HepG2 (cell line): ENCODE measurements around the gene SPDL1. TPM values are rescaled to one million over a fixed set of nuclear protein-coding genes. Genes with fewer than 3 reads are reported as not detected.

Source experiments
- ATAC-seq: fragments of 200-7000 bp; cut with Tn5 transposase; 3 replicates; pipeline ENCODE4 v1.9.1; 2020; ENCODE audit warnings: mild to moderate bottlenecking, moderate library complexity
- BruUV-seq: library from RNA; stranded (reverse); fragments of 400-500 nt; replicated peaks from 2 replicates; lab custom pipeline; 2021; lab: Mats Ljungman, UMichigan
- CTCF ChIA-PET: fragments of 300-600 bp; formaldehyde crosslinking; extraction: SDS; loops from one replicate; lab custom pipeline; 2021; ENCODE audit warnings: low total read pairs, inconsistent platforms, low intra/inter-chr PET ratio; lab: Yijun Ruan, JAX
- POLR2A ChIA-PET: fragments of 350-600 bp; sonication (Branson Sonifier 250); formaldehyde crosslinking; loops from one replicate; lab custom pipeline; 2020; ENCODE audit warnings: antibody characterized with exemption, inconsistent platforms; lab: Yijun Ruan, JAX
- DNase-seq: peaks from one replicate; pipeline ENCODE4 v3.0.0-alpha.2; 2015; ENCODE audit warnings: low spot score
- FAIRE-seq: peaks from 3 replicates; lab custom pipeline; 2011; peaks lifted over from hg19 to GRCh38; lab: Jason Lieb, UNC
- H2AFZ ChIP-seq: one replicate; pipeline ENCODE4 v1.6.1; 2011; ENCODE audit warnings: low read length, inconsistent platforms
- H3K27ac ChIP-seq: fragments of 300-600 bp; 3 replicates; pipeline ENCODE4 v1.8.0; 2011; ENCODE audit warnings: mixed run types, mild to moderate bottlenecking, mixed read lengths, low read length, inconsistent platforms; ENCODE audit not compliant: insufficient read depth; ENCODE audit errors: extremely low read length
- H3K27me3 ChIP-seq, 2 experiments: fragments of 200-600 bp in 1 of 2; 2 replicates in 1 of 2; 3 replicates in 1 of 2; pipeline versions ENCODE4 v1.6.0 to v1.8.0; 2011; ENCODE audit warnings: low read length in 2 of 2, mild to moderate bottlenecking in 2 of 2, moderate library complexity in 2 of 2, inconsistent platforms in 1 of 2; ENCODE audit not compliant: insufficient read depth in 2 of 2, control insufficient read depth in 1 of 2
- H3K36me3 ChIP-seq, 2 experiments: fragments of 200-600 bp in 1 of 2; replicated peaks in 1 of 2; 2 replicates in 1 of 2; 3 replicates in 1 of 2; pipeline versions ENCODE4 v1.5.1 to v1.8.0; 2011; ENCODE audit warnings: low read length in 2 of 2, inconsistent platforms in 1 of 2; ENCODE audit not compliant: insufficient read depth in 2 of 2, control insufficient read depth in 1 of 2
- H3K4me1 ChIP-seq: 2 replicates; pipeline ENCODE4 v1.5.1; 2012; ENCODE audit warnings: low read length, inconsistent platforms; ENCODE audit not compliant: insufficient read depth
- H3K4me2 ChIP-seq: 2 replicates; pipeline ENCODE4 v1.6.0; 2011; ENCODE audit warnings: low read depth, low read length, inconsistent platforms
- H3K4me3 ChIP-seq, 3 experiments: fragments of 200-600 bp in 1 of 3; sonication (generic), shearing (Covaris generic) in 1 of 3; replicated peaks in 1 of 3; 2 replicates each; pipeline ENCODE4 v1.5.1; 2011 to 2016; ENCODE audit warnings: low read length in 3 of 3, inconsistent platforms in 2 of 3, low read depth in 2 of 3, mild to moderate bottlenecking in 2 of 3, control low read depth in 1 of 3, mixed read lengths in 1 of 3; ENCODE audit not compliant: insufficient read depth in 1 of 3
- H3K79me2 ChIP-seq: one replicate; pipeline ENCODE4 v1.6.1; 2011; ENCODE audit warnings: low read length, inconsistent platforms; ENCODE audit not compliant: insufficient read depth
- H3K9ac ChIP-seq: 2 replicates; pipeline ENCODE4 v1.6.0; 2011; ENCODE audit warnings: mild to moderate bottlenecking, low read depth, low read length, inconsistent platforms; ENCODE audit not compliant: insufficient read depth
- H3K9me3 ChIP-seq: 2 replicates; pipeline ENCODE4 v1.5.1; 2012; ENCODE audit warnings: mild to moderate bottlenecking, low read length
- H4K20me1 ChIP-seq: 2 replicates; pipeline ENCODE4 v1.6.0; 2011; ENCODE audit warnings: inconsistent platforms, mild to moderate bottlenecking, low read length, moderate library complexity; ENCODE audit not compliant: insufficient read depth
- ELF1 ChIP-seq: sonication (generic); formaldehyde crosslinking; IDR thresholded peaks from 2 replicates; pipeline ENCODE4 v1.4.0; 2020; ENCODE audit warnings: missing genetic modification reagents
- NPAS2 ChIP-seq: sonication (generic); formaldehyde crosslinking; IDR thresholded peaks from 2 replicates; pipeline ENCODE4 v1.8.0; 2022; ENCODE audit warnings: mild to moderate bottlenecking, missing genetic modification reagents, borderline replicate concordance
- REL ChIP-seq: sonication (generic); formaldehyde crosslinking; conservative IDR thresholded peaks from 2 replicates; pipeline ENCODE4 v1.8.0; 2022; ENCODE audit warnings: mild to moderate bottlenecking, missing genetic modification reagents, moderate library complexity
- SALL1 ChIP-seq: sonication (generic); formaldehyde crosslinking; IDR thresholded peaks from 2 replicates; pipeline ENCODE4 v1.8.0; 2022; ENCODE audit warnings: mild to moderate bottlenecking, missing genetic modification reagents
- SMYD3 ChIP-seq: sonication (generic); formaldehyde crosslinking; IDR thresholded peaks from 2 replicates; pipeline ENCODE4 v1.8.1; 2023; ENCODE audit warnings: mild to moderate bottlenecking, missing genetic modification reagents
- TBX3 ChIP-seq: fragments of 450-650 bp; IDR thresholded peaks from 2 replicates; pipeline ENCODE4 v1.6.1; 2017; ENCODE audit warnings: antibody characterized with exemption, mild to moderate bottlenecking, inconsistent platforms, borderline replicate concordance
- ZBTB8A ChIP-seq: sonication (generic); formaldehyde crosslinking; IDR thresholded peaks from 2 replicates; pipeline ENCODE4 v1.4.0; 2020; ENCODE audit warnings: mild to moderate bottlenecking, low read depth, missing genetic modification reagents, borderline replicate concordance
- ZC3H4 ChIP-seq: sonication (generic); formaldehyde crosslinking; IDR thresholded peaks from 2 replicates; pipeline ENCODE4 v1.4.0; 2020; ENCODE audit warnings: missing genetic modification reagents, borderline replicate concordance
- ZMYM3 ChIP-seq: sonication (generic); formaldehyde crosslinking; IDR thresholded peaks from 2 replicates; pipeline ENCODE4 v1.5.1; 2020; ENCODE audit warnings: mild to moderate bottlenecking, missing genetic modification reagents
- ZNF776 ChIP-seq: sonication (generic); formaldehyde crosslinking; IDR thresholded peaks from 2 replicates; pipeline ENCODE4 v1.4.0; 2020; ENCODE audit warnings: mild to moderate bottlenecking, missing genetic modification reagents
- WGBS: methylation state at CpG from one replicate; pipeline ENCODE4 v1.1.6; 2017; ENCODE audit warnings: low lambda C conversion rate; 5-methylcytosine and 5-hydroxymethylcytosine counted together
- in situ Hi-C: cut with HindIII; loops from 2 replicates; pipeline ENCODE4 v1.10.0; 2017; ENCODE audit warnings: low pct_unique_long_range_greater_than_20kb; ENCODE audit not compliant: extremely low pct_ligation_motif_present
- intact Hi-C: fragments of 100-400 bp; cut with micrococcal nuclease; formaldehyde crosslinking; loops from one replicate; pipeline ENCODE4 v1.10.0; 2022; ENCODE audit not compliant: unreplicated experiment
- polyA plus RNA-seq, 8 experiments: library from polyadenylated mRNA; depleted of rRNA in 3 of 8; stranded (reverse) in 7 of 8; unstranded in 1 of 8; fragments of >200 nt; fragmentation: Illumina TruSeq in 4 of 8; extraction: Trizol in 4 of 8; gene quantifications; 2 replicates each; pipeline versions ENCODE4 v1.2.1 to v1.2.3, GENCODE V29; 2011 to 2016; ENCODE audit warnings: low read depth in 4 of 8, missing spikeins in 1 of 8, mixed read lengths in 1 of 8; ENCODE audit not compliant: insufficient read depth in 1 of 8
- total RNA-seq, 5 experiments: library from RNA; depleted of rRNA; stranded (reverse); fragments of >200 nt; fragmentation: Illumina TruSeq; extraction: Trizol; gene quantifications; 2 replicates each; pipeline ENCODE4 v1.2.3, GENCODE V29; 2016; ENCODE audit warnings: low read depth in 1 of 5
- TF ChIP-seq, protein P1 (sequence below): sonication (generic); formaldehyde crosslinking; IDR thresholded peaks from 2 replicates; pipeline ENCODE4 v1.4.0; 2020; ENCODE audit warnings: missing genetic modification reagents, mild to moderate bottlenecking, borderline replicate concordance
- TF ChIP-seq, protein P2 (sequence below): sonication (generic); formaldehyde crosslinking; IDR thresholded peaks from 2 replicates; pipeline ENCODE4 v1.8.0; 2022; ENCODE audit warnings: mild to moderate bottlenecking, missing genetic modification reagents, moderate library complexity
- TF ChIP-seq, protein P3 (sequence below): sonication (generic); formaldehyde crosslinking; conservative IDR thresholded peaks from 2 replicates; pipeline ENCODE4 v1.5.0; 2020; ENCODE audit warnings: missing genetic modification reagents

Gene SPDL1
- total and polyA plus RNA-seq, 2 of the 13 experiments (the other 11 are each of a cell fraction or from before 2014, with no cell fraction given), result 10.9 to 36.6 TPM

DNA sequence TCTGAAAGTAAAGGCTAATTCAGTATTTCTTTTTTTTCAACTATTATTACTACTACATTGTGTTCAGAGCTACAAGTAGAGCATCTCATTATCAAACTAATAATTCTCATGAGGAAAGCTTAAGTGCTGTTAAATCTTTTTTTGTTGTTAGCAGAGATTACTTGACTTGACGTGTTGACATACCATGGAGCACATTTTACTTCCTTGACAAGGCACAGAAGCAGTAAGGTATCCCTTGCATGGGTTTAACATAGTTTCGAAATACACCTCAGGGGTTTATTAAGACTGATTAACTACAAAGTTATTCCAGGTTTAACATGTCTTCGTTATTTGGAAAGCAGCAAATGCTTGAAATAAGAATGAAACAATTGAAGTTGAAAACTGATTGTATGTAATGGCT lies 7.0 kb downstream of the SPDL1 start:
- in situ Hi-C loops, result loop anchor here (25.0 kb wide), 2 partner anchors 603 to 903 kb away; no protein-coding TSS in a partner anchor

DNA sequence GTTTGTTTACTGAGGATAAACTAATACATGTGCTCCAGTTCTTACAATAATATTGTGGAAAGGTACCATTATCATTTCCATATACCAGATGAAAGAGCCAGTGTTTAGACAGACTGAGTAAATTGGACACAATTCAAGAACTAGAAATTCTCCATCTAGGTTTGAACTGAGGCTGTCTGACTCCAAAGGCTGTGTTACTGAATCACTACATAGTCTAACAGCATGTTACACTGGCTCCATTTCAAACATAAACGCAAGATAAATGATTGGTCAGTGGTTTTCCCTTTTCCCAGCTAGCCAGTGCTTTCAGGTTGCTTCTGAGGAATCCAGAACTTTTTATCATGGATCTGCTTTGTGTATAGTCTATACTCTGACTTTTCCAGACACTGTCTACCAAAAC lies 8.1 kb downstream of the SPDL1 start:
- no peak overlapping the region for H3K4me2 ChIP-seq
- H2AFZ ChIP-seq, result no peak overlapping the region
- no peak overlapping the region for H3K4me3 ChIP-seq
- peaks cover 4 to 31% of the 10 kb centered on the region in 2 experiments; a peak in 4 of 5 replicates for H3K36me3 ChIP-seq
- ChIA-PET CTCF (no interaction called here), POLR2A (no interaction called here)
- peaks cover 2% of the 10 kb centered on the region for H3K79me2 ChIP-seq
- H3K9me3 ChIP-seq, result no peaks in the 10 kb centered on the region
- H4K20me1 ChIP-seq, result no peaks in the 10 kb centered on the region
- WGBS, result 0% methylated on average over 1 of the region's 1 CpG
- ATAC-seq (no peak), FAIRE-seq (no peak), DNase-seq (no peak)
- in situ Hi-C loops (loop anchor here (25.0 kb wide), 2 partner anchors 604 to 904 kb away; no protein-coding TSS in a partner anchor), intact Hi-C loops (no loop called here)
- H3K4me1 ChIP-seq, result no peaks in the 10 kb centered on the region
- H3K27me3 ChIP-seq, result no peaks in the 10 kb centered on the region
- H3K27ac ChIP-seq, result no peak overlapping the region
- no peak overlapping the region for H3K9ac ChIP-seq
- no TSS peak for BruUV-seq
- TF ChIP-seq ELF1, result no peak
- TF ChIP-seq SMYD3 (CRISPR knock-in tag), result no peak
- TF ChIP-seq TBX3, result no peak
- no peak for TF ChIP-seq ZNF776 (CRISPR knock-in tag)
- TF ChIP-seq, protein P1, sequence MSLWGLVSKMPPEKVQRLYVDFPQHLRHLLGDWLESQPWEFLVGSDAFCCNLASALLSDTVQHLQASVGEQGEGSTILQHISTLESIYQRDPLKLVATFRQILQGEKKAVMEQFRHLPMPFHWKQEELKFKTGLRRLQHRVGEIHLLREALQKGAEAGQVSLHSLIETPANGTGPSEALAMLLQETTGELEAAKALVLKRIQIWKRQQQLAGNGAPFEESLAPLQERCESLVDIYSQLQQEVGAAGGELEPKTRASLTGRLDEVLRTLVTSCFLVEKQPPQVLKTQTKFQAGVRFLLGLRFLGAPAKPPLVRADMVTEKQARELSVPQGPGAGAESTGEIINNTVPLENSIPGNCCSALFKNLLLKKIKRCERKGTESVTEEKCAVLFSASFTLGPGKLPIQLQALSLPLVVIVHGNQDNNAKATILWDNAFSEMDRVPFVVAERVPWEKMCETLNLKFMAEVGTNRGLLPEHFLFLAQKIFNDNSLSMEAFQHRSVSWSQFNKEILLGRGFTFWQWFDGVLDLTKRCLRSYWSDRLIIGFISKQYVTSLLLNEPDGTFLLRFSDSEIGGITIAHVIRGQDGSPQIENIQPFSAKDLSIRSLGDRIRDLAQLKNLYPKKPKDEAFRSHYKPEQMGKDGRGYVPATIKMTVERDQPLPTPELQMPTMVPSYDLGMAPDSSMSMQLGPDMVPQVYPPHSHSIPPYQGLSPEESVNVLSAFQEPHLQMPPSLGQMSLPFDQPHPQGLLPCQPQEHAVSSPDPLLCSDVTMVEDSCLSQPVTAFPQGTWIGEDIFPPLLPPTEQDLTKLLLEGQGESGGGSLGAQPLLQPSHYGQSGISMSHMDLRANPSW, result no peak
- TF ChIP-seq, protein P2, sequence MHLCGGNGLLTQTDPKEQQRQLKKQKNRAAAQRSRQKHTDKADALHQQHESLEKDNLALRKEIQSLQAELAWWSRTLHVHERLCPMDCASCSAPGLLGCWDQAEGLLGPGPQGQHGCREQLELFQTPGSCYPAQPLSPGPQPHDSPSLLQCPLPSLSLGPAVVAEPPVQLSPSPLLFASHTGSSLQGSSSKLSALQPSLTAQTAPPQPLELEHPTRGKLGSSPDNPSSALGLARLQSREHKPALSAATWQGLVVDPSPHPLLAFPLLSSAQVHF (CRISPR knock-in tag), result no peak
- no peak for TF ChIP-seq SALL1 (CRISPR knock-in tag)
- TF ChIP-seq ZC3H4 (CRISPR knock-in tag), result no peak

More for the DNA sequence above, 7.0 kb downstream of the SPDL1 start:
- ChIA-PET POLR2A (no interaction called here), CTCF (no interaction called here)
- Histone ChIP-seq H3K9ac (no peak overlapping the region), H3K27me3 (no peaks in the 10 kb centered on the region), H3K27ac (no peak overlapping the region), H2AFZ (no peak overlapping the region), H3K9me3 (no peaks in the 10 kb centered on the region), H3K36me3 (peaks cover 2 to 31% of the 10 kb centered on the region in 2 experiments; a peak in 4 of 5 replicates), H3K4me3 (no peak overlapping the region), H3K79me2 (peaks cover 2% of the 10 kb centered on the region), H3K4me1 (0 out of 2 replicates have a peak, but pooled peaks cover 1% of the 10 kb centered on the region), H3K4me2 (no peak overlapping the region), H4K20me1 (no peaks in the 10 kb centered on the region)
- ATAC-seq (no peak), DNase-seq (no peak), FAIRE-seq (no peak)
- BruUV-seq, result no TSS peak
- WGBS, result 94% methylated on average over 3 of the region's 3 CpGs
- no peak for TF ChIP-seq NPAS2 (CRISPR knock-in tag)
- no peak for TF ChIP-seq REL (CRISPR knock-in tag)
- TF ChIP-seq, protein P3, sequence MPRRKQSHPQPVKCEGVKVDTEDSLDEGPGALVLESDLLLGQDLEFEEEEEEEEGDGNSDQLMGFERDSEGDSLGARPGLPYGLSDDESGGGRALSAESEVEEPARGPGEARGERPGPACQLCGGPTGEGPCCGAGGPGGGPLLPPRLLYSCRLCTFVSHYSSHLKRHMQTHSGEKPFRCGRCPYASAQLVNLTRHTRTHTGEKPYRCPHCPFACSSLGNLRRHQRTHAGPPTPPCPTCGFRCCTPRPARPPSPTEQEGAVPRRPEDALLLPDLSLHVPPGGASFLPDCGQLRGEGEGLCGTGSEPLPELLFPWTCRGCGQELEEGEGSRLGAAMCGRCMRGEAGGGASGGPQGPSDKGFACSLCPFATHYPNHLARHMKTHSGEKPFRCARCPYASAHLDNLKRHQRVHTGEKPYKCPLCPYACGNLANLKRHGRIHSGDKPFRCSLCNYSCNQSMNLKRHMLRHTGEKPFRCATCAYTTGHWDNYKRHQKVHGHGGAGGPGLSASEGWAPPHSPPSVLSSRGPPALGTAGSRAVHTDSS (CRISPR knock-in tag), result no peak
- TF ChIP-seq ZBTB8A (CRISPR knock-in tag), result no peak
- TF ChIP-seq ZMYM3, result no peak
- intact Hi-C loops, result no loop called here
